NCI-H748 (cell line): ENCODE results near the gene MANSC4.
A peak's percentile ranks its signal among the peaks of the same experiment; 100 is the strongest.

Experiments used
- DNase-seq: peaks from one replicate; lab custom pipeline; 2025; ENCODE audit not compliant: unreplicated experiment; lab: John Stamatoyannopoulos, UW

Gene MANSC4

GRCh38 chr12:27779920-27780611 lies at the start of gene MANSC4, which contains the start of gene KLHL42:
Gene MANSC4, minus strand, starts transcription at chr12:27780236. Its CDS starts 8,960 bp downstream, at chr12:27771276.
Gene KLHL42, plus strand, starts transcription at chr12:27780233. Its CDS starts 98 bp downstream, at chr12:27780331.
- peak; percentile 71 for DNase-seq

- DNase-seq = no peak
Observed at GRCh38 chr12:27828196-27828595, 48.2 kb upstream of the MANSC4 start.

GRCh38 chr12:27826076-27826475 lies 46.0 kb upstream of the MANSC4 start:
- no peak for DNase-seq

- DNase-seq = no peak
Observed at GRCh38 chr12:27824126-27824842, 44.2 kb upstream of the MANSC4 start.

- no peak for DNase-seq
Observed at GRCh38 chr12:27823038-27823437, 43.0 kb upstream of the MANSC4 start.

GRCh38 chr12:27822076-27822712 lies 42.2 kb upstream of the MANSC4 start:
- no peak for DNase-seq

- peak; percentile 67 for DNase-seq
Observed at GRCh38 chr12:27821259-27821973, 41.4 kb upstream of the MANSC4 start.

GRCh38 chr12:27820564-27820963 lies 40.5 kb upstream of the MANSC4 start:
- no peak for DNase-seq

- peak; percentile 76 for DNase-seq
Observed at GRCh38 chr12:27818401-27818918, 38.4 kb upstream of the MANSC4 start.

GRCh38 chr12:27817766-27818165 lies 37.7 kb upstream of the MANSC4 start:
- DNase-seq = no peak

GRCh38 chr12:27814851-27815591 lies 35.0 kb upstream of the MANSC4 start:
- DNase-seq = no peak

- no peak for DNase-seq
Observed at GRCh38 chr12:27814411-27814810, 34.4 kb upstream of the MANSC4 start.

GRCh38 chr12:27812502-27812901 lies 32.5 kb upstream of the MANSC4 start:
- DNase-seq = no peak

- DNase-seq = no peak
Observed at GRCh38 chr12:27810756-27811155, 30.7 kb upstream of the MANSC4 start.

- DNase-seq = no peak
Observed at GRCh38 chr12:27808841-27809240, 28.8 kb upstream of the MANSC4 start.

GRCh38 chr12:27807063-27807703 lies 27.1 kb upstream of the MANSC4 start:
- no peak for DNase-seq

GRCh38 chr12:27806259-27806658 lies 26.2 kb upstream of the MANSC4 start:
- DNase-seq = no peak

GRCh38 chr12:27805238-27805637 lies 25.2 kb upstream of the MANSC4 start:
- no peak for DNase-seq

GRCh38 chr12:27802936-27803335 lies 22.9 kb upstream of the MANSC4 start:
- no peak for DNase-seq

- DNase-seq = no peak
Observed at GRCh38 chr12:27802511-27802910, 22.5 kb upstream of the MANSC4 start.
